HCT116 (cell line): ENCODE data around the gene CALU. TPM values are rescaled to one million over a fixed set of nuclear protein-coding genes. Genes with fewer than 3 reads are reported as not detected.

Experiments used
- ATAC-seq: fragments of 200-7000 bp; cut with Tn5 transposase; 2 replicates; pipeline ENCODE4 v1.9.1; 2020; ENCODE audit warnings: mild to moderate bottlenecking, moderate library complexity
- BruUV-seq: library from RNA; stranded (reverse); fragments of 400-500 nt; replicated peaks from 2 replicates; lab custom pipeline; 2021; lab: Mats Ljungman, UMichigan
- CTCF ChIA-PET: fragments of 300-600 bp; sonication (Branson Sonifier 250); formaldehyde crosslinking; loops from one replicate; lab custom pipeline; 2021; ENCODE audit warnings: antibody characterized with exemption; lab: Charles Lee
- POLR2A ChIA-PET: fragments of 300-600, 350-600 bp; sonication (Branson Sonifier 250); formaldehyde crosslinking; loops from one replicate; lab custom pipeline; 2021; ENCODE audit warnings: antibody characterized with exemption; lab: Charles Lee
- RAD21 ChIA-PET, 2 experiments: fragments of 300-600 bp; sonication (Branson Sonifier 250); formaldehyde crosslinking; loops; one replicate each; lab custom pipeline; 2023; ENCODE audit warnings: low total read pairs in 2 of 2; ENCODE audit not compliant: uncharacterized antibody in 2 of 2, unreplicated experiment in 2 of 2, low non-redundant PET in 1 of 2; lab: Charles Lee
- DNase-seq: peaks from one replicate; pipeline ENCODE4 v3.0.0-alpha.2; 2010; ENCODE audit warnings: low read depth, low spot score
- H2AFZ ChIP-seq: fragments of 200-600 bp; shearing (Covaris generic), sonication (generic); 2 replicates; pipeline ENCODE4 v1.6.1; 2017; ENCODE audit warnings: low read depth, mixed run types, mixed read lengths, antibody characterized with exemption, low read length; ENCODE audit not compliant: poor library complexity, severe bottlenecking
- H3K27ac ChIP-seq: 2 replicates; pipeline ENCODE4 v1.5.1; 2012; ENCODE audit warnings: low read depth, low read length
- H3K27me3 ChIP-seq: fragments of 200-600 bp; sonication (generic); 2 replicates; pipeline ENCODE4 v1.6.1; 2016; ENCODE audit warnings: mixed run types, low read length, mixed read lengths; ENCODE audit not compliant: insufficient read depth
- H3K36me3 ChIP-seq, 2 experiments: fragments of 200-500 bp in 1 of 2; fragments of 200-600 bp in 1 of 2; sonication (Bioruptor generic) in 1 of 2; sonication (generic) in 1 of 2; 2 replicates each; pipeline versions ENCODE4 v1.5.1 to v1.6.1; 2014 to 2016; ENCODE audit warnings: low read length in 2 of 2, inconsistent platforms in 1 of 2, mixed read lengths in 1 of 2, mixed run types in 1 of 2; ENCODE audit not compliant: insufficient read depth in 2 of 2, control insufficient read depth in 1 of 2
- H3K4me1 ChIP-seq, 2 experiments: fragments of 200-600 bp in 1 of 2; sonication (generic) in 1 of 2; 2 replicates each; pipeline versions ENCODE4 v1.5.1 to v1.6.1; 2012 to 2017; ENCODE audit warnings: low read length in 2 of 2, inconsistent platforms in 1 of 2, mild to moderate bottlenecking in 1 of 2, mixed read lengths in 1 of 2, mixed run types in 1 of 2, moderate library complexity in 1 of 2; ENCODE audit not compliant: insufficient read depth in 2 of 2, control insufficient read depth in 1 of 2
- H3K4me2 ChIP-seq: fragments of 200-600 bp; sonication (generic); 2 replicates; pipeline ENCODE4 v1.6.1; 2017; ENCODE audit warnings: mixed run types, low read length, mixed read lengths
- H3K4me3 ChIP-seq, 2 experiments: fragments of 200-600 bp in 1 of 2; sonication (generic) in 1 of 2; replicated peaks in 1 of 2; 2 replicates each; pipeline ENCODE4 v1.5.1; 2011 to 2016; ENCODE audit warnings: low read length in 2 of 2, control low read depth in 1 of 2, low read depth in 1 of 2, mild to moderate bottlenecking in 1 of 2, mixed read lengths in 1 of 2, mixed run types in 1 of 2
- H3K79me2 ChIP-seq: fragments of 200-600 bp; sonication (generic); 2 replicates; pipeline ENCODE4 v1.6.1; 2017; ENCODE audit warnings: mild to moderate bottlenecking, mixed run types, low read length, moderate library complexity, mixed read lengths; ENCODE audit not compliant: insufficient read depth
- H3K9ac ChIP-seq: fragments of 200-600 bp; sonication (generic); 2 replicates; pipeline ENCODE4 v1.6.1; 2016; ENCODE audit warnings: low read length, mixed read lengths
- H3K9me2 ChIP-seq: fragments of 200-600 bp; sonication (generic), shearing (Covaris generic); 2 replicates; pipeline ENCODE4 v1.6.1; 2017; ENCODE audit warnings: mixed run types, mild to moderate bottlenecking, moderate library complexity; ENCODE audit not compliant: insufficient read depth
- H3K9me3 ChIP-seq, 2 experiments: fragments of 200-500 bp in 1 of 2; fragments of 200-600 bp in 1 of 2; sonication (Bioruptor generic) in 1 of 2; sonication (generic) in 1 of 2; 2 replicates each; pipeline ENCODE4 v1.6.1; 2014 to 2017; ENCODE audit warnings: low read length in 2 of 2, mixed read lengths in 2 of 2, inconsistent platforms in 1 of 2, low read depth in 1 of 2, mild to moderate bottlenecking in 1 of 2, mixed run types in 1 of 2, moderate library complexity in 1 of 2; ENCODE audit not compliant: control insufficient read depth in 1 of 2, insufficient read depth in 1 of 2
- H4K20me1 ChIP-seq: fragments of 200-600 bp; sonication (generic), shearing (Covaris generic); 2 replicates; pipeline ENCODE4 v1.6.1; 2017; ENCODE audit warnings: mixed run types, mild to moderate bottlenecking, moderate library complexity; ENCODE audit not compliant: insufficient read depth
- CTCF ChIP-seq, 3 experiments: fragments of 200-600 bp in 1 of 3; sonication (generic) in 1 of 3; IDR thresholded peaks in 2 of 3; conservative IDR thresholded peaks in 1 of 3; 2 replicates each; pipeline ENCODE4 v1.5.1; 2012 to 2017; ENCODE audit warnings: low read depth in 2 of 3, low read length in 2 of 3, antibody characterized with exemption in 1 of 3, borderline replicate concordance in 1 of 3, control low read depth in 1 of 3, mild to moderate bottlenecking in 1 of 3, mixed read lengths in 1 of 3, mixed run types in 1 of 3, moderate library complexity in 1 of 3; ENCODE audit not compliant: insufficient read depth in 1 of 3
- EGR1 ChIP-seq: IDR thresholded peaks from 2 replicates; pipeline ENCODE4 v1.6.1; 2012; ENCODE audit warnings: low read depth
- EZH2 ChIP-seq: fragments of 200-600 bp; sonication (generic); IDR thresholded peaks from 2 replicates; pipeline ENCODE4 v1.6.1; 2017; ENCODE audit warnings: antibody characterized with exemption, mixed run types
- POLR2AphosphoS5 ChIP-seq: IDR thresholded peaks from 2 replicates; pipeline ENCODE4 v1.6.1; 2011; ENCODE audit warnings: mild to moderate bottlenecking, low read depth, low read length, moderate library complexity
- ZBTB33 ChIP-seq: IDR thresholded peaks from 2 replicates; pipeline ENCODE4 v1.6.1; 2011; ENCODE audit warnings: mild to moderate bottlenecking, low read length, moderate library complexity; ENCODE audit not compliant: insufficient replicate concordance; ENCODE audit errors: extremely low read depth
- ZNF274 ChIP-seq: fragments of 200-500 bp; sonication (Bioruptor generic); IDR thresholded peaks from 2 replicates; pipeline ENCODE4 v1.6.1; 2014; ENCODE audit warnings: mild to moderate bottlenecking, low read depth, low read length, inconsistent platforms
- intact Hi-C: fragments of 100-400 bp; cut with micrococcal nuclease; formaldehyde crosslinking; loops from 2 replicates; pipeline ENCODE4 v1.10.0; 2022
- total RNA-seq: library from RNA; stranded (reverse); gene quantifications from one replicate; pipeline ENCODE4 v1.2.1, GENCODE V29; 2021; ENCODE audit not compliant: unreplicated experiment
- TF ChIP-seq, protein P1 (sequence below): IDR thresholded peaks from 2 replicates; pipeline ENCODE4 v1.6.1; 2012; ENCODE audit warnings: low read depth

CALU gene
- total RNA-seq, 1 experiment from 2014 or later: 106 TPM

DNA sequence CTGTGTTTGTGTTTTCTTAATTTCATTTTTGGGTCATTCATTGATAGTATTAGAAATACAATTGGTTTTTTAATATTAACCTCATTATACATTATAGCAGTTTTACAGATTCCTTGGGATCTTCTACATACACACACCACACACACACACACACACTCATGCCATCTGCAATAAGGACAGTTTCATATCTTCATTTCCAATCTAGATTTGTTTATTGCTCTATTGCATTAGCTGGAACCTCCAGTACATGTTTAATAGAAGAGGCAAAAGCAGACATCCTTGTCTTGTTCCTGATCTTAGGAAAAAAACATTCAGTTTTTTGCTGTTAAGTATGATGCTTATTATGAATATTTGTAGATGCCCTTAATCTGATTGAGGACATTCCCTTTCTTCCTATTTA, 17.8 kb upstream of the CALU start:
- CTCF ChIA-PET: no interaction called here
- Histone ChIP-seq H3K4me3 (no peak overlapping the region), H3K4me2 (no peak overlapping the region), H4K20me1 (no peaks in the 10 kb centered on the region), H3K79me2 (no peaks in the 10 kb centered on the region), H2AFZ (no peak overlapping the region), H3K9ac (no peak overlapping the region), H3K36me3 (no peaks in the 10 kb centered on the region), H3K9me3 (no peaks in the 10 kb centered on the region), H3K27ac (no peak overlapping the region), H3K9me2 (no peaks in the 10 kb centered on the region), H3K4me1 (no peaks in the 10 kb centered on the region), H3K27me3 (no peaks in the 10 kb centered on the region)
- intact Hi-C loops: no loop called here
- no TSS peak for BruUV-seq
- RAD21 ChIA-PET: no interaction called here
- TF ChIP-seq EZH2: no peak
- no peak for TF ChIP-seq POLR2AphosphoS5
- no peak for TF ChIP-seq ZNF274
- no peak for TF ChIP-seq EGR1
- no peak for TF ChIP-seq ZBTB33
- TF ChIP-seq, protein P1, sequence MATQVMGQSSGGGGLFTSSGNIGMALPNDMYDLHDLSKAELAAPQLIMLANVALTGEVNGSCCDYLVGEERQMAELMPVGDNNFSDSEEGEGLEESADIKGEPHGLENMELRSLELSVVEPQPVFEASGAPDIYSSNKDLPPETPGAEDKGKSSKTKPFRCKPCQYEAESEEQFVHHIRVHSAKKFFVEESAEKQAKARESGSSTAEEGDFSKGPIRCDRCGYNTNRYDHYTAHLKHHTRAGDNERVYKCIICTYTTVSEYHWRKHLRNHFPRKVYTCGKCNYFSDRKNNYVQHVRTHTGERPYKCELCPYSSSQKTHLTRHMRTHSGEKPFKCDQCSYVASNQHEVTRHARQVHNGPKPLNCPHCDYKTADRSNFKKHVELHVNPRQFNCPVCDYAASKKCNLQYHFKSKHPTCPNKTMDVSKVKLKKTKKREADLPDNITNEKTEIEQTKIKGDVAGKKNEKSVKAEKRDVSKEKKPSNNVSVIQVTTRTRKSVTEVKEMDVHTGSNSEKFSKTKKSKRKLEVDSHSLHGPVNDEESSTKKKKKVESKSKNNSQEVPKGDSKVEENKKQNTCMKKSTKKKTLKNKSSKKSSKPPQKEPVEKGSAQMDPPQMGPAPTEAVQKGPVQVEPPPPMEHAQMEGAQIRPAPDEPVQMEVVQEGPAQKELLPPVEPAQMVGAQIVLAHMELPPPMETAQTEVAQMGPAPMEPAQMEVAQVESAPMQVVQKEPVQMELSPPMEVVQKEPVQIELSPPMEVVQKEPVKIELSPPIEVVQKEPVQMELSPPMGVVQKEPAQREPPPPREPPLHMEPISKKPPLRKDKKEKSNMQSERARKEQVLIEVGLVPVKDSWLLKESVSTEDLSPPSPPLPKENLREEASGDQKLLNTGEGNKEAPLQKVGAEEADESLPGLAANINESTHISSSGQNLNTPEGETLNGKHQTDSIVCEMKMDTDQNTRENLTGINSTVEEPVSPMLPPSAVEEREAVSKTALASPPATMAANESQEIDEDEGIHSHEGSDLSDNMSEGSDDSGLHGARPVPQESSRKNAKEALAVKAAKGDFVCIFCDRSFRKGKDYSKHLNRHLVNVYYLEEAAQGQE: no peak
- TF ChIP-seq CTCF (IDR thresholded peaks at IDR 0.05 in 2 of 3, conservative IDR thresholded peaks at IDR 0.05 in 1 of 3; ENCODE audit: borderline replicate concordance in 1 of 3, insufficient read depth in 1 of 3, low read depth in 2 of 3, low read length in 2 of 3): no peak
- DNase-seq: no peak
- POLR2A ChIA-PET: no interaction called here
- ATAC-seq: no peak
